NCI-H1105 (cell line): ENCODE results near the gene SBF2.
"Not testable (repeated sequence)": the region's sequence is repeated elsewhere in the genome, so short reads cannot be mapped to it uniquely, and the experiment has no call there.

Source experiments
- DNase-seq: peaks from one replicate; lab custom pipeline; 2025; lab: John Stamatoyannopoulos, UW

Gene SBF2

GRCh38 chr11:10197091-10197490 lies 96.9 kb downstream of the SBF2 start:
- no peak for DNase-seq

GRCh38 chr11:10192036-10192435 lies 102.0 kb downstream of the SBF2 start:
- DNase-seq, result no peak

- DNase-seq, result no peak
Measured at GRCh38 chr11:10181811-10182210, 112.2 kb downstream of the SBF2 start.

GRCh38 chr11:10164621-10165020 lies 129.4 kb downstream of the SBF2 start:
- DNase-seq, result no peak

GRCh38 chr11:10162222-10162621 lies 131.8 kb downstream of the SBF2 start:
- DNase-seq, result no peak

- DNase-seq, result no peak
Measured at GRCh38 chr11:10160350-10160749, 133.7 kb downstream of the SBF2 start.

GRCh38 chr11:10158461-10158860 lies 135.6 kb downstream of the SBF2 start:
- DNase-seq, result no peak

GRCh38 chr11:10155793-10156490 lies 138.1 kb downstream of the SBF2 start:
- DNase-seq, result no peak

GRCh38 chr11:10150800-10151199 lies 143.2 kb downstream of the SBF2 start:
- DNase-seq, result no peak

GRCh38 chr11:10149553-10149952 lies 144.5 kb downstream of the SBF2 start:
- DNase-seq, result no peak

- no peak for DNase-seq
Measured at GRCh38 chr11:10147195-10147594, 146.8 kb downstream of the SBF2 start.

GRCh38 chr11:10144954-10145353 lies 149.1 kb downstream of the SBF2 start:
- DNase-seq, result no peak

GRCh38 chr11:10139656-10140055 lies 154.4 kb downstream of the SBF2 start:
- no peak for DNase-seq

- no peak for DNase-seq
Measured at GRCh38 chr11:10139143-10139542, 154.9 kb downstream of the SBF2 start.

- DNase-seq, result no peak
Measured at GRCh38 chr11:10134975-10135481, 159.0 kb downstream of the SBF2 start.

- DNase-seq, result not testable (repeated sequence)
Measured at GRCh38 chr11:10134226-10134625, 159.8 kb downstream of the SBF2 start.

- not testable (repeated sequence) for DNase-seq
Measured at GRCh38 chr11:10133251-10133650, 160.8 kb downstream of the SBF2 start.

- no peak for DNase-seq
Measured at GRCh38 chr11:10130875-10131274, 163.1 kb downstream of the SBF2 start.

GRCh38 chr11:10129184-10129583 lies 164.8 kb downstream of the SBF2 start:
- not testable (repeated sequence) for DNase-seq

GRCh38 chr11:10125522-10126133 lies 168.4 kb downstream of the SBF2 start:
- DNase-seq, result no peak

GRCh38 chr11:10122326-10123197 lies 171.5 kb downstream of the SBF2 start:
- DNase-seq, result no peak

GRCh38 chr11:10118865-10119264 lies 175.2 kb downstream of the SBF2 start:
- no peak for DNase-seq
